HFF-Myc (cell line): ENCODE data around the gene NEK3.
A peak's percentile ranks its signal among the peaks of the same experiment; 100 is the strongest.
"Not testable (repeated sequence)": the region's sequence is repeated elsewhere in the genome, so short reads cannot be mapped to it uniquely, and the experiment has no call there.

Experiments used
- DNase-seq: peaks from one replicate; pipeline ENCODE4 v3.0.0-alpha.2; 2011; ENCODE audit warnings: low read depth; ENCODE audit errors: extremely low read depth
- H3K4me3 ChIP-seq: replicated peaks from 2 replicates; pipeline ENCODE4 v1.5.1; 2011; ENCODE audit warnings: low read depth, mild to moderate bottlenecking, control low read depth, low read length
- CTCF ChIP-seq: IDR thresholded peaks from 2 replicates; pipeline ENCODE4 v1.5.1; 2012; ENCODE audit warnings: mild to moderate bottlenecking, low read depth, low read length, control low read depth; ENCODE audit errors: missing control alignments

The NEK3 gene

GRCh38 chr13:52097197-52097596, 62.2 kb downstream of the NEK3 start:
- DNase-seq, result no peak
- TF ChIP-seq CTCF, result no peak

GRCh38 chr13:52096748-52097147, 62.6 kb downstream of the NEK3 start:
- no peak overlapping the region for H3K4me3 ChIP-seq
- no peak for DNase-seq
- TF ChIP-seq CTCF, result no peak

More at GRCh38 chr13:52097197-52097596, 62.2 kb downstream of the NEK3 start:
- no peak overlapping the region for H3K4me3 ChIP-seq

- no peak for DNase-seq
- TF ChIP-seq CTCF, result no peak
These were observed 63.3 kb downstream of the NEK3 start for GRCh38 chr13:52096062-52096461.

GRCh38 chr13:52092087-52092486, 67.3 kb downstream of the NEK3 start:
- DNase-seq, result no peak
- H3K4me3 ChIP-seq, result no peak overlapping the region
- TF ChIP-seq CTCF, result no peak

More at GRCh38 chr13:52096062-52096461, 63.3 kb downstream of the NEK3 start:
- H3K4me3 ChIP-seq, result no peak overlapping the region

- H3K4me3 ChIP-seq, result no peak overlapping the region
- no peak for TF ChIP-seq CTCF
- DNase-seq, result no peak
These were observed 67.9 kb downstream of the NEK3 start for GRCh38 chr13:52091473-52091872.

- no peak for TF ChIP-seq CTCF
- peak; percentile 5 for DNase-seq
- H3K4me3 ChIP-seq, result no peak overlapping the region
These were observed 74.0 kb downstream of the NEK3 start for GRCh38 chr13:52085421-52085820.

- H3K4me3 ChIP-seq, DNase-seq: not testable (repeated sequence)
These were observed 74.4 kb downstream of the NEK3 start for GRCh38 chr13:52084981-52085380.
